GM23248 (cell line): ENCODE measurements around the gene USP32. TPM values are rescaled to one million over a fixed set of nuclear protein-coding genes. Genes with fewer than 3 reads are reported as not detected.

Experiments used
- DNase-seq: peaks from one replicate; pipeline ENCODE4 v3.0.0-alpha.2; 2015
- H2AFZ ChIP-seq: fragments of 200-600 bp; sonication (generic); 2 replicates; pipeline ENCODE4 v1.6.1; 2016; ENCODE audit warnings: antibody characterized with exemption
- H3F3A ChIP-seq: fragments of 200-600 bp; sonication (generic); 2 replicates; pipeline ENCODE4 v1.6.1; 2016; ENCODE audit warnings: mild to moderate bottlenecking, antibody characterized with exemption, mixed run types; ENCODE audit not compliant: insufficient read depth
- H3K27ac ChIP-seq: fragments of 200-600 bp; sonication (generic); 2 replicates; pipeline ENCODE4 v1.5.1; 2016; ENCODE audit warnings: mild to moderate bottlenecking
- H3K27me3 ChIP-seq: fragments of 200-600 bp; sonication (generic); replicated peaks from 2 replicates; pipeline ENCODE4 v1.6.1; 2016; ENCODE audit warnings: mild to moderate bottlenecking; ENCODE audit not compliant: insufficient read depth
- H3K36me3 ChIP-seq: fragments of 200-600 bp; sonication (generic); 2 replicates; pipeline ENCODE4 v1.6.1; 2016; ENCODE audit warnings: low read depth, mild to moderate bottlenecking
- H3K4me1 ChIP-seq: fragments of 200-600 bp; sonication (generic); 2 replicates; pipeline ENCODE4 v1.6.1; 2016; ENCODE audit warnings: mild to moderate bottlenecking; ENCODE audit not compliant: insufficient read depth
- H3K4me2 ChIP-seq: fragments of 200-600 bp; sonication (generic); one replicate; pipeline ENCODE4 v1.6.1; 2016; ENCODE audit warnings: mild to moderate bottlenecking; ENCODE audit not compliant: unreplicated experiment
- H3K4me3 ChIP-seq: fragments of 200-600 bp; sonication (generic); 2 replicates; pipeline ENCODE4 v1.5.1; 2016; ENCODE audit warnings: mild to moderate bottlenecking
- H3K79me2 ChIP-seq: fragments of 200-600 bp; sonication (generic); 2 replicates; pipeline ENCODE4 v1.6.1; 2016; ENCODE audit warnings: mild to moderate bottlenecking; ENCODE audit not compliant: insufficient read depth
- H3K9ac ChIP-seq: fragments of 200-600 bp; sonication (generic); 2 replicates; pipeline ENCODE4 v1.6.1; 2016; ENCODE audit warnings: mild to moderate bottlenecking
- H3K9me2 ChIP-seq: fragments of 200-600 bp; sonication (generic); 2 replicates; pipeline ENCODE4 v1.6.1; 2016; ENCODE audit warnings: mixed run types, mild to moderate bottlenecking, moderate library complexity; ENCODE audit not compliant: insufficient read depth
- H3K9me3 ChIP-seq: fragments of 200-600 bp; sonication (generic); one replicate; pipeline ENCODE4 v1.6.1; 2017; ENCODE audit warnings: low read depth
- H4K20me1 ChIP-seq: fragments of 200-600 bp; sonication (generic); 2 replicates; pipeline ENCODE4 v1.6.0; 2016; ENCODE audit not compliant: insufficient read depth
- EZH2 ChIP-seq: fragments of 200-600 bp; sonication (generic); IDR thresholded peaks from 2 replicates; pipeline ENCODE4 v1.6.1; 2018; ENCODE audit warnings: antibody characterized with exemption, mild to moderate bottlenecking; ENCODE audit not compliant: insufficient read depth, poor library complexity, severe bottlenecking
- EZH2phosphoT487 ChIP-seq: fragments of 200-600 bp; sonication (generic); IDR thresholded peaks from 2 replicates; pipeline ENCODE4 v1.6.1; 2018; ENCODE audit warnings: antibody characterized with exemption, moderate library complexity, mild to moderate bottlenecking, low read depth; ENCODE audit not compliant: insufficient read depth
- WGBS, 2 experiments: methylation state at CpG; one replicate each; pipeline ENCODE4 v1.1.6; 2015 to 2017; ENCODE audit warnings: low lambda C conversion rate in 2 of 2, low coverage in 1 of 2; ENCODE audit errors: missing lambda C conversion rate in 2 of 2; 5-methylcytosine and 5-hydroxymethylcytosine counted together
- in situ Hi-C: fragments of 300-500 bp; cut with MboI; formaldehyde crosslinking; loops from 2 replicates; pipeline ENCODE4 v1.15.0; 2020
- polyA plus RNA-seq: library from polyadenylated mRNA; unstranded; fragments of >200 nt; fragmentation: Nextera tagmentation; extraction: Ambion mirVana; gene quantifications from 2 replicates; pipeline ENCODE4 v1.2.1, GENCODE V29; 2016
- total RNA-seq: library from RNA; depleted of rRNA; stranded (reverse); fragments of >200 nt; shearing (Covaris generic); gene quantifications from 2 replicates; pipeline ENCODE4 v1.2.3, GENCODE V29; 2014

Gene USP32
- total and polyA plus RNA-seq, 2 experiments from 2014 or later = 14.0 to 33.9 TPM

DNA sequence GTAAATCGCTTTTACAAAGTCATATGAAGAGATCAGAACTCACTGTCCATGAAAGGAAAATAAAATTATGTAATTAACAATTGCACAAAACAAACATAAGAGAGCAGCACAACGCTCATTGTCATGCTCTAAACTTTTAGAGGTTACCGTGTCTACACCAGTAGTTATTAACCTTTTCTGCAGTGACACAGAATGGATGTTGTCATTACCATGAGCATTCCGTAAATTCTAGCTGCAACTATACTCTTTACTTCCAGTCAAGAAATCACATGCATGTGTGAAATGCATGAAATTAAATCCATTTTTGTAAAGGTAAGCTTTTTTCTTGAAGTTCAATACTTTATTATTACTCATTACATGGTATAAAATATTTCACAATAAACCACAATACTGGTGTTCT, 38.2 kb downstream of the USP32 start:
- H3K36me3 ChIP-seq = no peaks in the 10 kb centered on the region
- WGBS, 2 experiments = 50 to 51% methylated on average over 4 of the region's 4 CpGs
- TF ChIP-seq EZH2 (no peak), EZH2phosphoT487 (no peak)
- peaks cover 38% of the 10 kb centered on the region for H3K4me1 ChIP-seq
- peak overlapping the region; percentile 4; the same call in 1 of the 2 replicates for H3K27ac ChIP-seq
- no peak overlapping the region for H3K4me3 ChIP-seq
- H3K9me3 ChIP-seq = no peaks in the 10 kb centered on the region
- H3K4me2 ChIP-seq = peak overlapping the region; percentile 22
- no peak overlapping the region for H2AFZ ChIP-seq
- H4K20me1 ChIP-seq = peaks cover 34% of the 10 kb centered on the region; the same call in 1 of the 2 replicates
- no peaks in the 10 kb centered on the region for H3K9me2 ChIP-seq
- H3K9ac ChIP-seq = no peak overlapping the region
- peaks cover 40% of the 10 kb centered on the region for H3F3A ChIP-seq
- no peaks in the 10 kb centered on the region for H3K27me3 ChIP-seq
- in situ Hi-C loops = no loop called here
- DNase-seq = peak; percentile 14
- peaks cover 91% of the 10 kb centered on the region for H3K79me2 ChIP-seq

DNA sequence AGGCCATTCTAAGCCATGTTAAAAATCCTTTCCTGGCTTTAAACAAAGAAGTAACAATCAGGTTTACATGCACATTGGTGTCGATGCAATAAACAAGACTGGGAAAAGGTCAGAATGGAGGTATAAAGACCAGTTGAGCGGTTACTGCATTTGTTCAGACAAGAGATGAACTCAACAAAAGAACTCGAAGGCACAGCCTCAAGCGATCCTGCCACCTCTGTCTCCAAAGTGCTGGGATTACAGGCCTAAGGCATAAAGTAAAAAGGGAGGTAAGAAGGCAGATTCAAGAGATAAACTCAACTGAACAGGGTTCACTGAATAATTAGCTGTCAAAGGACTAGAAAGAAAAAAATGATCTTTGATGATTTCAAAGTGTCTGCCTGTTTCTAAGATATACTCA, 39.4 kb downstream of the USP32 start:
- 94 to 97% methylated on average over 4 of the region's 4 CpGs for WGBS, 2 experiments

DNA sequence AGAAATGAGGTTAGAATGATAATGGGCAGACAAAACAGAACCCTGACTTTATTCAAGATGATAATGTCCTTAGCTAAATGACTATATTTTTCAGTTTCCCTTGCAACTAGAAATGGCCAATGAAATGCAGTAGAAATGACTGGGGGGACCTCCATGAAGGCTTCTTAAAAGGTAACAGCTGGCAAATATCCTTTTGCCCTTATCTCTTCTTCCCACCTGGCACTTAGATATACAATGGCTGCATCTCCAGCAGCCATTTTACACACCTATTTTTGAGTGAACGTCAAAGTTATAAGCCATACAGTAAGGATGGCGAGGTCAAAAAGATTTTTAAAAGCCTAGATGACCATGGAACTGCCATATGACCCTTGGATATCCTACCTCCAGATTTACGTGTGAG, 39.9 kb downstream of the USP32 start:
- Histone ChIP-seq H3K79me2 (peaks cover 94% of the 10 kb centered on the region), H4K20me1 (peaks cover 34% of the 10 kb centered on the region; the same call in 1 of the 2 replicates), H3K27me3 (no peaks in the 10 kb centered on the region), H3K4me2 (no peak overlapping the region), H3F3A (peaks cover 34% of the 10 kb centered on the region), H3K36me3 (no peaks in the 10 kb centered on the region), H3K9me3 (no peaks in the 10 kb centered on the region), H3K4me3 (no peak overlapping the region), H3K9me2 (no peaks in the 10 kb centered on the region), H3K4me1 (peaks cover 29% of the 10 kb centered on the region), H3K9ac (no peak overlapping the region), H3K27ac (no peak overlapping the region), H2AFZ (no peak overlapping the region)
- in situ Hi-C loops = no loop called here
- TF ChIP-seq EZH2phosphoT487 (no peak), EZH2 (no peak)
- WGBS, 2 experiments = 95 to 96% methylated on average over 3 of the region's 3 CpGs
- no peak for DNase-seq

More for the DNA sequence above, 39.4 kb downstream of the USP32 start:
- peaks cover 34% of the 10 kb centered on the region for H3F3A ChIP-seq
- H3K9ac ChIP-seq = no peak overlapping the region
- no peak for DNase-seq
- in situ Hi-C loops = no loop called here
- no peaks in the 10 kb centered on the region for H3K27me3 ChIP-seq
- no peak overlapping the region for H3K27ac ChIP-seq
- H3K4me1 ChIP-seq = peaks cover 34% of the 10 kb centered on the region
- H3K4me3 ChIP-seq = no peak overlapping the region
- peaks cover 34% of the 10 kb centered on the region; the same call in 1 of the 2 replicates for H4K20me1 ChIP-seq
- H3K9me2 ChIP-seq = no peaks in the 10 kb centered on the region
- TF ChIP-seq EZH2phosphoT487 (no peak), EZH2 (no peak)
- H3K36me3 ChIP-seq = no peaks in the 10 kb centered on the region
- H2AFZ ChIP-seq = no peak overlapping the region
- no peaks in the 10 kb centered on the region for H3K9me3 ChIP-seq
- H3K4me2 ChIP-seq = no peak overlapping the region
- H3K79me2 ChIP-seq = peaks cover 91% of the 10 kb centered on the region

DNA sequence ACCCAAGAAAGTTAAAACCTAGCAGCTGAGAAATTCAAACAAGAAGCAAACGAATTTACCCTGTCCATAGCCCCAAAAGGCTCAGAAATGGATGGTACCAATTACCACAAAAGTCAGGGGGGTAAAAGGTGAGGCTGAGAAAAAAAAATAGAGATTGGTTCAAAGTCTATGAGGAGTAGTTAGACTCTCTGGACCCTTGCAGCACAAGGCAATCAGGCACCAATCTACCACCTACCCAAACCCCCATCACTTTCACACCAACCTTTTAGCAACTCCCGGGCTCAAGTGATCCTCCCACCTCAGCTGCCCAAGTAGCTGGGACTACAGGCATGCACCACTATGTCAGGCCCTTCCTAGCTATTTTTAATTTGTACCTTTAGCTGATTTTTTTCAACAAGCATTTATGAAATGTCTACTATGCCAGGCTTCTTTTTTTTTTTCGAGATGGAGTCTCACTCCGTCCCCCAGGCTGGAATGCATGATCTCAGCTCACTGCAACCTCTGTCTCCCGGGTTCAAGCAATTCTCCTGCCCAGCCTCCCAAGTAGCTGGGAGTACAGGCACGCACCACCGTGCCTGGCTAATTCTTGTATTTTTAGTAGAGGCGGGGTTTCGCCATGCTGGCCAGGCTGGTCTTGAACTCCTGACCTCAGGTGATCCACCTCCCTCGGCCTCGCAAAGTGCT, 40.8 kb downstream of the USP32 start:
- Histone ChIP-seq H4K20me1 (peaks cover 40% of the 10 kb centered on the region; the same call in 1 of the 2 replicates), H3K4me1 (peaks cover 23% of the 10 kb centered on the region), H3K27ac (no peak overlapping the region), H3K36me3 (no peaks in the 10 kb centered on the region), H3K9me2 (no peaks in the 10 kb centered on the region), H3F3A (peaks cover 34% of the 10 kb centered on the region), H3K79me2 (peaks cover 94% of the 10 kb centered on the region), H3K9me3 (no peaks in the 10 kb centered on the region), H3K4me3 (no peak overlapping the region), H3K27me3 (no peaks in the 10 kb centered on the region), H3K4me2 (no peak overlapping the region), H3K9ac (no peak overlapping the region), H2AFZ (no peak overlapping the region)
- TF ChIP-seq EZH2 (no peak), EZH2phosphoT487 (no peak)
- in situ Hi-C loops = no loop called here
- WGBS, 2 experiments = 96% methylated on average over 11 of the region's 11 CpGs
- DNase-seq = no peak
